Natural killer cell (primary cell): ENCODE data around the gene PCED1B. TPM values are rescaled to one million over a fixed set of nuclear protein-coding genes. Genes with fewer than 3 reads are reported as not detected.

ENCODE experiments used
- ATAC-seq, 3 donors: fragments of 150-1000 bp in 2 of 3; fragments of 200-7000 bp in 1 of 3; cut with Tn5 transposase; 1 replicate in 1 of 3; 2 replicates in 2 of 3; pipeline ENCODE4 v1.10.0; 2021; ENCODE audit warnings: mild to moderate bottlenecking in 2 of 3, moderate library complexity in 2 of 3
- DNase-seq, 2 donors: peaks; one replicate each; pipeline versions ENCODE4 v3.0.0 to v3.0.0-alpha.2; 2013 to 2021; ENCODE audit warnings: mixed read lengths in 1 of 2
- H3K27ac ChIP-seq: one replicate; pipeline ENCODE4 v1.5.1; 2013; ENCODE audit warnings: mild to moderate bottlenecking, low read length
- H3K27me3 ChIP-seq: one replicate; pipeline ENCODE4 v1.6.1; 2013; ENCODE audit warnings: low read length; ENCODE audit not compliant: control insufficient read depth, insufficient read depth
- H3K36me3 ChIP-seq: one replicate; pipeline ENCODE4 v1.6.1; 2013; ENCODE audit warnings: low read length; ENCODE audit not compliant: control insufficient read depth, insufficient read depth
- H3K4me1 ChIP-seq: one replicate; pipeline ENCODE4 v1.6.1; 2013; ENCODE audit warnings: low read length; ENCODE audit not compliant: control insufficient read depth, insufficient read depth
- H3K4me3 ChIP-seq: one replicate; pipeline ENCODE4 v1.5.1; 2013; ENCODE audit warnings: low read length
- H3K9me3 ChIP-seq: one replicate; pipeline ENCODE4 v1.6.1; 2013; ENCODE audit warnings: low read length; ENCODE audit not compliant: control insufficient read depth, insufficient read depth
- H3K27ac Mint-ChIP-seq, 2 donors: one replicate each; pipeline ENCODE4 v1.8.0; 2022; ENCODE audit warnings: mild to moderate bottlenecking in 2 of 2, mixed read lengths in 2 of 2, moderate library complexity in 1 of 2
- H3K27me3 Mint-ChIP-seq, 2 donors: one replicate each; pipeline ENCODE4 v1.8.0; 2022; ENCODE audit warnings: low read depth in 2 of 2, mixed read lengths in 2 of 2
- H3K36me3 Mint-ChIP-seq: one replicate; pipeline ENCODE4 v1.8.0; 2022; ENCODE audit warnings: mixed read lengths
- H3K4me1 Mint-ChIP-seq, 2 donors: one replicate each; pipeline ENCODE4 v1.8.0; 2022; ENCODE audit warnings: mixed read lengths in 2 of 2
- H3K4me3 Mint-ChIP-seq: one replicate; pipeline ENCODE4 v1.8.0; 2022; ENCODE audit warnings: mild to moderate bottlenecking, moderate library complexity, mixed read lengths
- H3K9me3 Mint-ChIP-seq, 2 donors: one replicate each; pipeline ENCODE4 v1.8.0; 2022; ENCODE audit warnings: mixed read lengths in 2 of 2
- WGBS: methylation state at CpG from one replicate; pipeline ENCODE4 v1.1.7; 2013; ENCODE audit warnings: missing lambda C conversion rate; ENCODE audit not compliant: insufficient coverage; 5-methylcytosine and 5-hydroxymethylcytosine counted together
- intact Hi-C: fragments of 100-400 bp; cut with micrococcal nuclease; formaldehyde crosslinking; loops from one replicate; pipeline ENCODE4 v1.14.2; 2022
- total RNA-seq, 4 donors: library from RNA; stranded (reverse); fragments of 120-200 nt in 1 of 4; gene quantifications; one replicate each; pipeline versions ENCODE4 v1.2.3 to v1.2.4, GENCODE V29; 2013 to 2022
- TF ChIP-seq, protein P1 (sequence below): fragments of 200-600 bp; IDR thresholded peaks from one replicate; pipeline ENCODE4 v1.8.0; 2022; ENCODE audit warnings: antibody characterized with exemption

PCED1B gene
- total RNA-seq, 3 donors from 2014 or later (not counting 1 experiment from before 2014, with no cell fraction given), result 30.2 to 35.9 (median 33.3) TPM

DNA sequence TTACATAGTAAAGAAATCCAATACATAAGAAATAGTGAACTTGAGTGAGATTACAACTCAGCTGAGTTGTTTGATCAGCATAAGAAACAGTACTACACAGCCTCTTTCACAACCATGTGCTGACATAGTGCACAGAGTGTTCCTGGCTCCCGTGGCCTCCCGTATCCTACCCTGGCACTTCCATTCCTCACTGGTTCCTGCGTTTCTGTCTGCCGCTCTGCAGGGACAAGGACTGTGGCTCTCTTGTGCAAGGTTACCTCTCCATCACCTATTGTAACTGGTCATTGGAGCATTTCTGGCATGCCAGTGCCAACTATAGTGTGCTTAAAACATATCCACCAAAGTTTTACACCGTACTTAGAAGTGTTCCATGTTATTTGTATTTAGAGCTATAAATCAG is 46.3 kb upstream of the PCED1B start:
- peak in 1 of 3 donors; percentile 12 for ATAC-seq
- Mint-ChIP-seq H3K9me3 (no peaks in the 10 kb centered on the region), H3K36me3 (no peaks in the 10 kb centered on the region), H3K4me3 (no peak overlapping the region), H3K27ac (no peak overlapping the region), H3K27me3 (peaks cover 1 to 6% of the 10 kb centered on the region in 2 donors), H3K4me1 (no peaks in the 10 kb centered on the region)
- no peaks in the 10 kb centered on the region for H3K4me1 ChIP-seq
- WGBS, result 85% methylated on average over 4 of the region's 5 CpGs
- no peaks in the 10 kb centered on the region for H3K9me3 ChIP-seq
- H3K27ac ChIP-seq, result no peak overlapping the region
- no peak overlapping the region for H3K4me3 ChIP-seq
- DNase-seq, result peak in 1 of 2 donors; percentile 4
- TF ChIP-seq, protein P1, sequence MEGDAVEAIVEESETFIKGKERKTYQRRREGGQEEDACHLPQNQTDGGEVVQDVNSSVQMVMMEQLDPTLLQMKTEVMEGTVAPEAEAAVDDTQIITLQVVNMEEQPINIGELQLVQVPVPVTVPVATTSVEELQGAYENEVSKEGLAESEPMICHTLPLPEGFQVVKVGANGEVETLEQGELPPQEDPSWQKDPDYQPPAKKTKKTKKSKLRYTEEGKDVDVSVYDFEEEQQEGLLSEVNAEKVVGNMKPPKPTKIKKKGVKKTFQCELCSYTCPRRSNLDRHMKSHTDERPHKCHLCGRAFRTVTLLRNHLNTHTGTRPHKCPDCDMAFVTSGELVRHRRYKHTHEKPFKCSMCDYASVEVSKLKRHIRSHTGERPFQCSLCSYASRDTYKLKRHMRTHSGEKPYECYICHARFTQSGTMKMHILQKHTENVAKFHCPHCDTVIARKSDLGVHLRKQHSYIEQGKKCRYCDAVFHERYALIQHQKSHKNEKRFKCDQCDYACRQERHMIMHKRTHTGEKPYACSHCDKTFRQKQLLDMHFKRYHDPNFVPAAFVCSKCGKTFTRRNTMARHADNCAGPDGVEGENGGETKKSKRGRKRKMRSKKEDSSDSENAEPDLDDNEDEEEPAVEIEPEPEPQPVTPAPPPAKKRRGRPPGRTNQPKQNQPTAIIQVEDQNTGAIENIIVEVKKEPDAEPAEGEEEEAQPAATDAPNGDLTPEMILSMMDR, result no peak
- H3K36me3 ChIP-seq, result no peaks in the 10 kb centered on the region
- no peaks in the 10 kb centered on the region for H3K27me3 ChIP-seq
- intact Hi-C loops, result loop anchor here (5.0 kb wide), 1 partner anchor 604 kb away; no protein-coding TSS in a partner anchor

DNA sequence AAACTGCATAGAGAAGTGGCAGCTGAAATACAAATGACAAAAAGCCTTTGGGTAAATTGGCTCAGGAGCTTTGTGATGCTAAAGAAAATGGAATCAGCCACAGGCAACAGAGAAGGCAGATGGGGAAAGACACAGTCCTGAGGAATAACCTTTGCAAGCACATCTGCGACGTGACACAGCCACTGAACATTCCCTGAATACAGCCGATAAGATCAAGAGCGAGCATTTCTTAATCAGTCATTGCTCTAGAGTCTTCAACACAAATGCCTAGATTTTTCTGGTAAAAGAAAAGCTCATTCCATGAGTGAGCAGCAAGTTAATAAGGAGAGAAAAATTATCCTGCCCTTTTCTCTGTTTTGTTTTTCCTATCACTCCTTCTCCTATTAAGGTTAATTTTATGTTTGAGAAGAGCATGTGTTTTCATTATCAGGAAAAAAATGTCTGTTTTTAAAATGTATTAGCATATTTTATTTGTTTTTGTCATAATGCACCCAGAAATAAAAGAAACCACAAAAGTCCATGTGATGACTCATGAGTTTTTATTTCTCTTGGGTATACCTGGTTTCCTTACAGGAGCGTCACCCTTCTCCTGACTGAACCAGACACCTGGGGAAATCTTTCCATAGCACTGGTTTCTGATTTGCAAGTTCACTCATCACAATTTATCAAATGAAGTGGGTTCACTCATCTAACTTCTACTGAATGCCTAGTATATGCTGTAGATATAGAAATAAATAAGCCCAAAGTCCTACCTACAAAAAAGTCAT is 45.4 kb upstream of the PCED1B start:
- Mint-ChIP-seq H3K36me3 (no peaks in the 10 kb centered on the region), H3K27ac (no peak overlapping the region), H3K27me3 (peaks cover 0 to 6% of the 10 kb centered on the region in 2 donors), H3K9me3 (no peaks in the 10 kb centered on the region), H3K4me3 (no peak overlapping the region), H3K4me1 (no peaks in the 10 kb centered on the region)
- WGBS, result 90% methylated on average over 5 of the region's 5 CpGs
- Histone ChIP-seq H3K27me3 (no peaks in the 10 kb centered on the region), H3K4me1 (no peaks in the 10 kb centered on the region), H3K36me3 (no peaks in the 10 kb centered on the region), H3K4me3 (no peak overlapping the region), H3K9me3 (no peaks in the 10 kb centered on the region), H3K27ac (no peak overlapping the region)
- TF ChIP-seq, protein P1, result no peak
- intact Hi-C loops, result loop anchor here (5.0 kb wide), 1 partner anchor 603 kb away; no protein-coding TSS in a partner anchor
- ATAC-seq (no peak), DNase-seq (no peak)

DNA sequence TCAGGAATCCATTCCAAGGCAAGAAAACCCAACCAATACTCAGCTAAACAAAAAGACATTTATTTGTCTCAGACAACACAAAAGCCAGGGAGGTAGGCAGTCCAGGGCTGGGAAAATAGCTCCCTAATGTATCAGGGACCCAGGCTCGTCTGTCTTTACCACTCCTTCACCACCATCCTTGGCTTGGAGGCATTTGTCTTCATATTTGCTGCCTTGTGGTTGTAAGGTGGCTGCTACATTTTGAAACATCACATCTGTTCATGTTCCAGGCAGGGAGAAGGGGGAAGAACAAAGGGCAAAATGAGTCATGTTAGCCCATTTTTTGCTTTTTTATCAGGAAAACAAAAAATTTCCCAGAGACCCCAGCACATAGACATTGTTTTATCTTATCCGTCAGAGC is 44.8 kb upstream of the PCED1B start:
- H3K27ac ChIP-seq, result no peak overlapping the region
- intact Hi-C loops, result loop anchor here (5.0 kb wide), 1 partner anchor 603 kb away; no protein-coding TSS in a partner anchor
- H3K36me3 ChIP-seq, result no peaks in the 10 kb centered on the region
- Mint-ChIP-seq H3K4me1 (no peaks in the 10 kb centered on the region), H3K36me3 (no peaks in the 10 kb centered on the region), H3K27ac (no peak overlapping the region), H3K9me3 (no peaks in the 10 kb centered on the region), H3K4me3 (no peak overlapping the region), H3K27me3 (peaks cover under 1 to 6% of the 10 kb centered on the region in 2 donors)
- no peaks in the 10 kb centered on the region for H3K9me3 ChIP-seq
- H3K4me3 ChIP-seq, result no peak overlapping the region
- no peaks in the 10 kb centered on the region for H3K27me3 ChIP-seq
- TF ChIP-seq, protein P1, result no peak
- DNase-seq (no peak), ATAC-seq (no peak)
- WGBS, result 100% methylated on average over 2 of the region's 2 CpGs
- no peaks in the 10 kb centered on the region for H3K4me1 ChIP-seq
